HL-60/S4 treated with phorbol 12-myristate 13-acetate at 8.2 ng/mL for 4 days and 3 days (cell line): ENCODE measurements around the gene CSTB.
"Not testable (repeated sequence)": the region's sequence is repeated elsewhere in the genome, so short reads cannot be mapped to it uniquely, and the experiment has no call there.

Experiments
- in situ Hi-C: fragments of 300-500 bp; cut with MboI; formaldehyde crosslinking; loops from 2 replicates; pipeline ENCODE4 v1.15.0; 2022; ENCODE audit warnings: low sequenced_read_pairs

The CSTB gene, protein sequence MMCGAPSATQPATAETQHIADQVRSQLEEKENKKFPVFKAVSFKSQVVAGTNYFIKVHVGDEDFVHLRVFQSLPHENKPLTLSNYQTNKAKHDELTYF

GRCh38 chr21:43775795-43776430 lies at the start of gene CSTB:
TSS of gene CSTB (minus strand) at chr21:43776308. CDS start at chr21:43776269, 39 bp downstream.
- in situ Hi-C loops, result no loop called here

DNA sequence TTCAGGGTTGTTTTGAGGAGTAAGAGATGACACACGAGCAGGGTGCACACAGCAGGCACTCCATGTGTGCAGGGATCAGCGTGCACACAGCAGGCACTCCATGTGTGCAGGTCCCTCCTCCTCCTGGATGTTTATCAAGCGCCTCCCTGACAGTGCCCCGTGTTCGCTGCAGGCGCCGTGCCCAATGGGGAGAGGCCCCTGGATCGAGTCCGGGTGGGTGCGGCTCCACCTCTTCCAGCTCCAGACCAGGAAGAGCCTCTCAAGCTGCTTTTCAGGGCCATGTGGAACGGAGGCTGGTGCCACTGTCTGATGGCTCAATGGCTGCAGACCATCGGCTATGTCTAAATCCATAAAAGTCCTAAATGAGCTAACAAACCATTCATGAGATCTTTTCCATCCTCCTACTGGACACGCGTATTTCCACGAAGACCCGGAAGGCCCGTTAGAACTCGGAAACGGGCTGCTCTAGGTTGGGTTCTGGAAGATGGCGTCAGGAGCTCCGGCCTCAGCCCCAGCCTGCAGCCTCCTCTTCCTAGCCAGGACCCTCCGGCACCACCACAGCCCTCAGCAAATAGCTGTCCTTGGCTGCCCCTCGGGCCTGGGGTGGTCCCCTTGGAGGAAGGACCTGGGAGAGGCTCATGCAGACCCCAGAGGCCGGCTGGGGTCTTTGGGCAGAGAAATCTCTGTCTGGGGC lies 49.3 kb upstream of the CSTB start:
- in situ Hi-C loops, result no loop called here

GRCh38 chr21:43824333-43825241 lies 48.5 kb upstream of the CSTB start:
- in situ Hi-C loops, result no loop called here

DNA sequence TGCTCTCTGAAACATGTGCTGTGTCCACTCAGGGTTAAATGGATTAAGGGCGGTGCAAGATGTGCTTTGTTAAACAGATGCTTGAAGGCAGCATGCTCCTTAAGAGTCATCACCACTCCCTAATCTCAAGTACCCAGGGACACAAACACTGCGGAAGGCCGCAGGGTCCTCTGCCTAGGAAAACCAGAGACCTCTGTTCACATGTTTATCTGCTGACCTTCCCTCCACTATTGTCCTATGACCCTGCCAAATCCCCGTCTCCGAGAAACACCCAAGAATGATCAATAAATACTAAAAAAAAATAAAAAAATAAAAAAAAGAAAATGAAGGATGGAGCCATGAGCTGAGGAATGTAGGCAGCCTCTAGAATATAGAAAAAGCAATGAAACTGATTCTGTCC lies 46.6 kb upstream of the CSTB start:
- in situ Hi-C loops, result not testable (repeated sequence)

- in situ Hi-C loops, result not testable (repeated sequence)
These were observed 46.1 kb upstream of the CSTB start for GRCh38 chr21:43822166-43822565.

GRCh38 chr21:43820466-43820865 lies 44.4 kb upstream of the CSTB start:
- in situ Hi-C loops, result no loop called here

- in situ Hi-C loops, result no loop called here
These were observed 43.6 kb upstream of the CSTB start for GRCh38 chr21:43819511-43820405.

DNA sequence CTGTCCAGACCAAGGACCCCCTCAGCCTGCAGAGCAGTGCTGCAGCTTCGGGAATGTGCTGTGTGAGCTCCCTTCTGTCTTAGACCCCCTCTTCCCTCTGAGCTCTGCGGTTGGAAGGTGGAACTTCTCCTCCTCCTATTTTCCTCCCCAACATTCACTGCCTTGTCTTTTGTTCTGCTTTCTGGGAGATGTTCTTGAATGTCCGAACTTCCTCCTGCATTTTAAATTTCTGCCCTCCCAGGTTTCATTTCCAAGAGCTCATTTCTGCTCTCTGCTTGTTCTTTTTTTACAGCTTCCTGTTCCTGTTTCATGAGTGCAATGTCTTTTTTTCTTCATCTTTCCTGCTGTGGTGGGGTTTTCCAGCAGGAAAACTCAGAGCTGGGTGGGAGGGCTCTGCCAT lies 42.6 kb upstream of the CSTB start:
- in situ Hi-C loops, result no loop called here

- in situ Hi-C loops, result no loop called here
These were observed 41.3 kb upstream of the CSTB start for GRCh38 chr21:43817157-43818086.

- in situ Hi-C loops, result no loop called here
These were observed 40.5 kb upstream of the CSTB start for GRCh38 chr21:43816611-43817071.

- in situ Hi-C loops, result no loop called here
These were observed 39.9 kb upstream of the CSTB start for GRCh38 chr21:43815991-43816390.

- in situ Hi-C loops, result no loop called here
These were observed 39.1 kb upstream of the CSTB start for GRCh38 chr21:43815107-43815613.

- in situ Hi-C loops, result no loop called here
These were observed 38.4 kb upstream of the CSTB start for GRCh38 chr21:43814215-43815106.

- in situ Hi-C loops, result no loop called here
These were observed 37.5 kb upstream of the CSTB start for GRCh38 chr21:43813656-43813980.

DNA sequence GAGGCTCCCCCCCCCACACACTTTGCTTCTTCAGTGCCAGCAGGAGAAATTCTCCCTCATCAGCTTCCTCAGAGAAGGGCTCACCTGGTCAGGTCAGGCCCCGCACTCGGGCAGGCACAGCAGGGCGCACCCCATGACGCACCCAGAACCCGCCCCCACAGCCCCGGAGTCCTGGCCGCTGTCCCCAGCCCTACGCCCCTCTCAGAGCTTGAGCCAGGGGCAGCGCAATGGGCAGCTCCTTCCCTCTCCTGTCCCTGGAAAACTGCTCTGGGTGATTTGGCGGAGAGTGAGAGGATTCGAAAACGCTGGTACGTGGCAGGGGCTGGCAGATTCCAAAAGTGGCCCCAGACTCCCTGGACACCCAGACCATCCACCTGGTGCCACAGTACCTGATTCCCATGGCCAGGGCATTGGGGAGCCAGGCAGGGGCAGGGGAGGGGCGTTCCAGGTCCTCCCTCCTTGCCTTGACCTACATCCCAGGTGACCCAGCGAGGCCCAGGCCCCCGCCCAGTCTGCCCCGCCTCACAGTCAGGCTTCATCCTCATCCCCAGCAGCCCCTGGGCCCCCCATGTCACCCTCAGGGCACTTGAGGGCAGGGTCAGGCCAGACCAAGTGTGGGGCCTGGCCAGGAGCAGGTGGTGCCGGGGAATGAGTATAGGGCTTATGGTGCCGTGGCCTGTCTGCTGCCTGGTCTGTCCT lies 37.0 kb upstream of the CSTB start:
- in situ Hi-C loops, result no loop called here

GRCh38 chr21:43812139-43812821 lies 36.2 kb upstream of the CSTB start:
- in situ Hi-C loops, result no loop called here
